ENCODE data around the gene AGAP9.
"Not testable (repeated sequence)": the region's sequence is repeated elsewhere in the genome, so short reads cannot be mapped to it uniquely, and the experiment has no call there.

GRCh38 chr10:47477078-47477477 lies 46.4 kb downstream of the AGAP9 start:
- TF ChIP-seq CTCF (IDR thresholded peaks at IDR 0.05; ENCODE audit: low read depth, low read length, poor library complexity, severe bottlenecking); EZH2phosphoT487 (IDR thresholded peaks at IDR 0.05; ENCODE audit: borderline replicate concordance, low read length): not testable (repeated sequence)

Data from DOHH2 (cell line).